Measurements from ENCODE around the gene MTMR2. TPM values are rescaled to one million over a fixed set of nuclear protein-coding genes. Genes with fewer than 3 reads are reported as not detected.

The MTMR2 gene
- total and polyA plus RNA-seq, 9 of the 15 experiments (the other 6 are each of a cell fraction or from before 2014, with no cell fraction given): 12.6 to 35.8 (median 25.2) TPM

DNA sequence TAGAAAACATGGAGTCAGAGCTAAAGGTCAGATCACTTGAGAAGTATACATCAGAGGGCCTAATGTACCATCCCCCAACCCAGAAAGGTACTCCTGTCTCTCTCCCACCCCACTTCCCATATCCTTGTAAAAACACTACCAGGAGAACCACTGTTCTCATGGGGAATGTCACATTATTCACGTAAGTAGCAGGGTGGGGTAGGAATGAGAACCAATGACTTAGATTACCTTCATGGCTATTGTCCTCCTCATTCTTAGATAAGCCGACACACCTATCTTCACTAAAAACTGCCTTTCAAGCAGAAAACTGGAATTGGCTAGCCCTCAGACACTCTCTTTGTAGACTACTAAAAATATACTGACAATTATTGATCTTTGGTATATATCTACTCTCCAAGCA is 70.0 kb downstream of the MTMR2 start:
- no TSS peak for BruUV-seq (replicated peaks)
- Histone ChIP-seq H3K79me2 (ENCODE audit: control insufficient read depth, insufficient read depth, low read length) (no peaks in the 10 kb centered on the region), H3K27me3 (ENCODE audit: control insufficient read depth in 2 of 2, insufficient read depth in 2 of 2, low read length in 2 of 2) (no peaks in the 10 kb centered on the region), H3K4me3 (no peak overlapping the region), H3K4me1 (replicated peaks in 1 of 2; ENCODE audit: control insufficient read depth in 2 of 2, insufficient read depth in 2 of 2, low read length in 2 of 2) (no peaks in the 10 kb centered on the region), H3K27ac (ENCODE audit: extremely low read depth, low read depth, low read length) (no peak overlapping the region), H3K36me3 (ENCODE audit: control insufficient read depth, insufficient read depth, low read length) (peaks cover 30% of the 10 kb centered on the region; the same call in 2 of the 3 replicates), H2AFZ (ENCODE audit: low read depth, low read length) (no peak overlapping the region), H3K9me1 (ENCODE audit: control insufficient read depth, insufficient read depth, low read length) (no peaks in the 10 kb centered on the region), H3K9ac (ENCODE audit: insufficient read depth in 1 of 2, low read depth in 2 of 2, low read length in 2 of 2) (no peak overlapping the region), H4K20me1 (replicated peaks; ENCODE audit: control insufficient read depth, insufficient read depth, low read length) (no peaks in the 10 kb centered on the region), H3K4me2 (ENCODE audit: insufficient read depth, low read length) (no peak overlapping the region), H3K9me3 (replicated peaks; ENCODE audit: control insufficient read depth, insufficient read depth, low read depth, low read length) (no peaks in the 10 kb centered on the region)
- ChIA-PET POLR2A (interaction anchor here (0.7 kb wide), 1 partner anchor 38 kb away, joined by 3 read pairs; no protein-coding TSS in a partner anchor), CTCF (ENCODE audit: low intra/inter-chr PET ratio) (no interaction called here)
- FAIRE-seq (no peak), DNase-seq (ENCODE audit: extremely low read depth in 1 of 4, low spot score in 3 of 4) (no peak), ATAC-seq (no peak)
- in situ Hi-C loops (cut with MboI) (no loop called here), intact Hi-C loops (cut with micrococcal nuclease) (no loop called here)
- WGBS (ENCODE audit: insufficient coverage, low coverage, missing lambda C conversion rate): 61% methylated on average over 2 of the region's 2 CpGs
- TF ChIP-seq ZFP30 (CRISPR knock-in tag; IDR thresholded peaks at IDR 0.05; ENCODE audit: borderline replicate concordance) (no peak), TAF9B (IDR thresholded peaks at IDR 0.05; ENCODE audit: partially characterized antibody) (no peak), CHCHD3 (CRISPR knock-in tag; IDR thresholded peaks at IDR 0.05) (no peak), RB1 (IDR thresholded peaks at IDR 0.05; ENCODE audit: low read depth) (no peak), ZNF695 (CRISPR knock-in tag; IDR thresholded peaks at IDR 0.05) (no peak), RBM14 (IDR thresholded peaks at IDR 0.05; ENCODE audit: borderline replicate concordance, insufficient read depth, low read depth, low read length) (no peak), ZNF57 (CRISPR knock-in tag; IDR thresholded peaks at IDR 0.05) (no peak), SAFB2 (IDR thresholded peaks at IDR 0.05; ENCODE audit: borderline replicate concordance, low read depth, low read length, severe bottlenecking) (no peak), CAMTA2 (CRISPR knock-in tag; conservative IDR thresholded peaks at IDR 0.05) (no peak), POLR3A (IDR thresholded peaks at IDR 0.05; ENCODE audit: borderline replicate concordance, extremely low read depth, insufficient read depth, insufficient read length) (no peak), SAFB (IDR thresholded peaks at IDR 0.05; ENCODE audit: borderline replicate concordance, low read depth, low read length) (no peak)
- TF ChIP-seq, protein P1, sequence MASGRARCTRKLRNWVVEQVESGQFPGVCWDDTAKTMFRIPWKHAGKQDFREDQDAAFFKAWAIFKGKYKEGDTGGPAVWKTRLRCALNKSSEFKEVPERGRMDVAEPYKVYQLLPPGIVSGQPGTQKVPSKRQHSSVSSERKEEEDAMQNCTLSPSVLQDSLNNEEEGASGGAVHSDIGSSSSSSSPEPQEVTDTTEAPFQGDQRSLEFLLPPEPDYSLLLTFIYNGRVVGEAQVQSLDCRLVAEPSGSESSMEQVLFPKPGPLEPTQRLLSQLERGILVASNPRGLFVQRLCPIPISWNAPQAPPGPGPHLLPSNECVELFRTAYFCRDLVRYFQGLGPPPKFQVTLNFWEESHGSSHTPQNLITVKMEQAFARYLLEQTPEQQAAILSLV (tag; IDR thresholded peaks at IDR 0.05): no peak
- TF ChIP-seq, protein P2, sequence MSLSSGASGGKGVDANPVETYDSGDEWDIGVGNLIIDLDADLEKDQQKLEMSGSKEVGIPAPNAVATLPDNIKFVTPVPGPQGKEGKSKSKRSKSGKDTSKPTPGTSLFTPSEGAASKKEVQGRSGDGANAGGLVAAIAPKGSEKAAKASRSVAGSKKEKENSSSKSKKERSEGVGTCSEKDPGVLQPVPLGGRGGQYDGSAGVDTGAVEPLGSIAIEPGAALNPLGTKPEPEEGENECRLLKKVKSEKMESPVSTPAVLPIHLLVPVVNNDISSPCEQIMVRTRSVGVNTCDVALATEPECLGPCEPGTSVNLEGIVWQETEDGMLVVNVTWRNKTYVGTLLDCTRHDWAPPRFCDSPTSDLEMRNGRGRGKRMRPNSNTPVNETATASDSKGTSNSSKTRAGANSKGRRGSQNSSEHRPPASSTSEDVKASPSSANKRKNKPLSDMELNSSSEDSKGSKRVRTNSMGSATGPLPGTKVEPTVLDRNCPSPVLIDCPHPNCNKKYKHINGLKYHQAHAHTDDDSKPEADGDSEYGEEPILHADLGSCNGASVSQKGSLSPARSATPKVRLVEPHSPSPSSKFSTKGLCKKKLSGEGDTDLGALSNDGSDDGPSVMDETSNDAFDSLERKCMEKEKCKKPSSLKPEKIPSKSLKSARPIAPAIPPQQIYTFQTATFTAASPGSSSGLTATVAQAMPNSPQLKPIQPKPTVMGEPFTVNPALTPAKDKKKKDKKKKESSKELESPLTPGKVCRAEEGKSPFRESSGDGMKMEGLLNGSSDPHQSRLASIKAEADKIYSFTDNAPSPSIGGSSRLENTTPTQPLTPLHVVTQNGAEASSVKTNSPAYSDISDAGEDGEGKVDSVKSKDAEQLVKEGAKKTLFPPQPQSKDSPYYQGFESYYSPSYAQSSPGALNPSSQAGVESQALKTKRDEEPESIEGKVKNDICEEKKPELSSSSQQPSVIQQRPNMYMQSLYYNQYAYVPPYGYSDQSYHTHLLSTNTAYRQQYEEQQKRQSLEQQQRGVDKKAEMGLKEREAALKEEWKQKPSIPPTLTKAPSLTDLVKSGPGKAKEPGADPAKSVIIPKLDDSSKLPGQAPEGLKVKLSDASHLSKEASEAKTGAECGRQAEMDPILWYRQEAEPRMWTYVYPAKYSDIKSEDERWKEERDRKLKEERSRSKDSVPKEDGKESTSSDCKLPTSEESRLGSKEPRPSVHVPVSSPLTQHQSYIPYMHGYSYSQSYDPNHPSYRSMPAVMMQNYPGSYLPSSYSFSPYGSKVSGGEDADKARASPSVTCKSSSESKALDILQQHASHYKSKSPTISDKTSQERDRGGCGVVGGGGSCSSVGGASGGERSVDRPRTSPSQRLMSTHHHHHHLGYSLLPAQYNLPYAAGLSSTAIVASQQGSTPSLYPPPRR (CRISPR knock-in tag; IDR thresholded peaks at IDR 0.05; ENCODE audit: borderline replicate concordance): no peak
- TF ChIP-seq, protein P3, sequence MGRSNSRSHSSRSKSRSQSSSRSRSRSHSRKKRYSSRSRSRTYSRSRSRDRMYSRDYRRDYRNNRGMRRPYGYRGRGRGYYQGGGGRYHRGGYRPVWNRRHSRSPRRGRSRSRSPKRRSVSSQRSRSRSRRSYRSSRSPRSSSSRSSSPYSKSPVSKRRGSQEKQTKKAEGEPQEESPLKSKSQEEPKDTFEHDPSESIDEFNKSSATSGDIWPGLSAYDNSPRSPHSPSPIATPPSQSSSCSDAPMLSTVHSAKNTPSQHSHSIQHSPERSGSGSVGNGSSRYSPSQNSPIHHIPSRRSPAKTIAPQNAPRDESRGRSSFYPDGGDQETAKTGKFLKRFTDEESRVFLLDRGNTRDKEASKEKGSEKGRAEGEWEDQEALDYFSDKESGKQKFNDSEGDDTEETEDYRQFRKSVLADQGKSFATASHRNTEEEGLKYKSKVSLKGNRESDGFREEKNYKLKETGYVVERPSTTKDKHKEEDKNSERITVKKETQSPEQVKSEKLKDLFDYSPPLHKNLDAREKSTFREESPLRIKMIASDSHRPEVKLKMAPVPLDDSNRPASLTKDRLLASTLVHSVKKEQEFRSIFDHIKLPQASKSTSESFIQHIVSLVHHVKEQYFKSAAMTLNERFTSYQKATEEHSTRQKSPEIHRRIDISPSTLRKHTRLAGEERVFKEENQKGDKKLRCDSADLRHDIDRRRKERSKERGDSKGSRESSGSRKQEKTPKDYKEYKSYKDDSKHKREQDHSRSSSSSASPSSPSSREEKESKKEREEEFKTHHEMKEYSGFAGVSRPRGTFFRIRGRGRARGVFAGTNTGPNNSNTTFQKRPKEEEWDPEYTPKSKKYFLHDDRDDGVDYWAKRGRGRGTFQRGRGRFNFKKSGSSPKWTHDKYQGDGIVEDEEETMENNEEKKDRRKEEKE (IDR thresholded peaks at IDR 0.05; ENCODE audit: borderline replicate concordance in 1 of 2, control insufficient read depth in 1 of 2, low read depth in 2 of 2, low read length in 1 of 2): no peak
